ENCODE data around the gene GNAZ.

Gene GNAZ

GRCh38 chr22:23142546-23143105 is 72.3 kb downstream of the GNAZ start:
- DNase-seq, result no peak

GRCh38 chr22:23143119-23143518 is 72.8 kb downstream of the GNAZ start:
- no peak for DNase-seq

GRCh38 chr22:23144432-23144831 is 74.1 kb downstream of the GNAZ start:
- DNase-seq, result no peak

GRCh38 chr22:23144932-23145877 is 74.9 kb downstream of the GNAZ start, which contains the start of gene RAB36:
RAB36 (plus strand) TSS chr22:23145477; CDS start chr22:23146617, 1,140 bp downstream.
- peak; percentile 95 for DNase-seq

GRCh38 chr22:23145878-23146470 is 75.7 kb downstream of the GNAZ start:
- no peak for DNase-seq

- DNase-seq, result no peak
Observed at GRCh38 chr22:23146478-23147205, 76.3 kb downstream of the GNAZ start.

GRCh38 chr22:23147617-23148387 is 77.5 kb downstream of the GNAZ start:
- DNase-seq, result no peak

- no peak for DNase-seq
Observed at GRCh38 chr22:23149743-23150238, 79.5 kb downstream of the GNAZ start.

- DNase-seq, result no peak
Observed at GRCh38 chr22:23150762-23151161, 80.4 kb downstream of the GNAZ start.

GRCh38 chr22:23151827-23152226 is 81.5 kb downstream of the GNAZ start:
- no peak for DNase-seq

GRCh38 chr22:23152238-23153114 is 82.2 kb downstream of the GNAZ start:
- DNase-seq, result no peak

- no peak for DNase-seq
Observed at GRCh38 chr22:23153994-23154393, 83.7 kb downstream of the GNAZ start.

- DNase-seq, result no peak
Observed at GRCh38 chr22:23154461-23154860, 84.1 kb downstream of the GNAZ start.

- no peak for DNase-seq
Observed at GRCh38 chr22:23155143-23155542, 84.8 kb downstream of the GNAZ start.

GRCh38 chr22:23155831-23156230 is 85.5 kb downstream of the GNAZ start:
- no peak for DNase-seq

GRCh38 chr22:23156286-23156685 is 86.0 kb downstream of the GNAZ start:
- DNase-seq, result no peak

GRCh38 chr22:23157560-23158515 is 87.5 kb downstream of the GNAZ start:
- DNase-seq, result no peak

- DNase-seq, result no peak
Observed at GRCh38 chr22:23158516-23159290, 88.4 kb downstream of the GNAZ start.

- DNase-seq, result no peak
Observed at GRCh38 chr22:23159291-23159630, 88.9 kb downstream of the GNAZ start.

Measured in activated CD4-positive, alpha-beta T cell treated with anti-CD3 and anti-CD28 coated beads, Interleukin-2, amount 50 U/mL, for 1 hour (primary cell).